NCI-H1417 treated with DMSO at 0.1 percent for 48 hours (cell line): ENCODE measurements around the gene MAT1A.
"Not testable (repeated sequence)": the region's sequence is repeated elsewhere in the genome, so short reads cannot be mapped to it uniquely, and the experiment has no call there.

Experiments used
- DNase-seq: peaks from one replicate; lab custom pipeline; 2025; lab: John Stamatoyannopoulos, UW

Gene MAT1A

DNA sequence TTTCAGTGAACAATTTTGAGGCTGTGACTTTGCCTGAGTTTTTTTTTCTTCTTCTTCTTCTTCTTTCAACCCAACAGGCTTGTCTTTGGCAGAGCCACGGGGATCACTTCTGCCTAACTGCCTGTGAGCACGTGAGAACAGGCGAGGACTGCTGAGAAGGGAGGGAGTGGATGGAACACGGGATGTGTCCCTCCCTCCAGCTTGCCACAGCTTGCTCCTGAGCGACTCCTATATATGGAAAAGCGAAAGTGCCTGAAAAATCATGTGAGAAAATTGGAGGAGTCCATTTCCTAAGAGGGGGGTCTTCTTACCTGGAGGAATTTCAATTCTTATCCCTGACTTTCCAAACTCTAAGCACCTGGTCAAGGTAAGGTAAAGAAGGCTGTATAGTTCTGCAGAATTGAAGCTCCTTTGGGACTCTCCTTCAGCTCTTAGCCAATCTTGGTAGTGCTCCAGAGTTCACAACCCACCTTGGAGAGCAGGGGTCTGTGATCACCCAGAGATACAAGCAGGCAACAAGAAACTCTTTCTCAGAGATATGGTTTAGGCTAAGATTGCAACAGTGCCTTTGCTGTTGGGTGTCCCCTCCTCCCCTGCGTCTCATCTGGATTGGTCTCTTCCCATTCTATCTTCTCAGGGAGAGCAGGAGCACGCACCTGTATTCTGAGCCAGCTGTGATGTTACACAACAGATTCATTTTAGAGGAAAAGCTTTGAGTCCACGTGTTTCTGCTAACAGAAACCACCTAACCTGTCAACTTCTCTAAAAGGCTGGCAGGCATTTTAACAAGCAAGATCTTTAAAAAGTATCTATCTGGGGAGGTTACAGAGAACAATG lies at the start of gene MAT1A:
TSS of gene MAT1A (minus strand) at position 208 of the 837 bp plus-strand sequence. CDS start 235 bp downstream, outside the sequence.
- no peak for DNase-seq

- no peak for DNase-seq
These were observed 44.5 kb upstream of the MAT1A start for GRCh38 chr10:80333983-80334382.

DNA sequence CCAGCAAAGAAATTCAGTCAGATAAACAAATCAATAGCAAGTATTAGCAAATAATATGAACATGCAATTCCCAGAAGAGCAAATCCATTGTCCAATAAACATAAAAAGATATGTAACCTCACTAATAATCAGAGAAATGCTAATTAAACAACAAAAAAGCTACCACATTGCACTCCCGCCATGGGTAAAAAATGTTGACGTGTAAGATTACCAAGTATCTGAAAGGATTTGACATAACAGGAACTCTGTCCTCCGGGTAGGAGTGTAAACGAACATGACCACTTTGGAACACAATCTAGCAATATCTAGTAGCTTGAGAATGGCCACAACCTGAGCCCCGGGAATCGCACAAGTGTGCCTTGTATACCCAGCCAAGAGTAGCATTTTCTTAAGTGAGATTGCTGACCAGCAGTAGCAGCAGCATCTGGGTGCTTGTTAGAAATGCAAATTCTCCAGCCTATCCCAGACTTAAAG lies 35.5 kb upstream of the MAT1A start:
- DNase-seq, result no peak

- no peak for DNase-seq
These were observed 34.6 kb upstream of the MAT1A start for GRCh38 chr10:80324086-80324485.

DNA sequence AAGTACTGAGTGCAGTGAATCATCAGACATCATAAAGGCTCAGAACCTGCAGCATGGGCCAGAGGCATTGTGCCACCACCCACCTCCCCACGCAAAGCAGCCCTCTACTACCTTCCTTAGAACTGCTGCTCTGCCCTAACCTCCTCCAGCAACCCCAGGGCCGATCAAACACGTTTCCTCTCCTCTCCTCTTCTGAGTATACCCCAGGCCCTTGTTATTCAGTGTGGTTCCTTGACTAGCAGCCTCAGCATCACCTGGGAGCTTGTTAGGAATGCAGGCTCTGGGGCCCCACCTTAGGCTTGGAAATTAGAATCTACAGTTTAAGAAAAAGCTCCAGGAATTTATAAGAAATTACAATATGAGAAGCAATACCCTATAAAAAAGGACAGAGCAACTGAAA lies 33.9 kb upstream of the MAT1A start:
- no peak for DNase-seq

GRCh38 chr10:80322711-80323110 lies 33.3 kb upstream of the MAT1A start:
- DNase-seq, result no peak

- DNase-seq, result no peak
These were observed 32.7 kb upstream of the MAT1A start for GRCh38 chr10:80322158-80322557.

DNA sequence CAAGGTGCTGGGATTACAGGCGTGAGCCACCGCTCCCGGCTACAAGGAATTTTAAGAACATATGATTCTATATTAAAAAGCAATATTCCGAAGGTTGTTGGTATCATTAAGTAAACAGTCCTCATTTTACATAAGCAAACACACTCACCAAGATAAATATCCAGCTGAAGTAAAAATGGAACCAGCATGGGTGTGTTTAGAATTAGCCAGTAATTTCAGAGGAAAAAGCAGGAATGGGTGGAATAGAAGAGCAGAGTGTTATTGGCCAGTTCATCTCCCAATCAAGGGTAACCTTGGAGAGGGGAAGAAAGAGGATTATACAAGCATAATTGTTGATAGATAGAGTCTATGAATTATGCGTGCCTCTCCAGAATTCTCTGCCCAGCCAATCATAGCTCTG lies 31.7 kb upstream of the MAT1A start:
- no peak for DNase-seq

- no peak for DNase-seq
These were observed 30.9 kb upstream of the MAT1A start for GRCh38 chr10:80320377-80320776.

- DNase-seq, result no peak
These were observed 30.4 kb upstream of the MAT1A start for GRCh38 chr10:80319725-80320290.

DNA sequence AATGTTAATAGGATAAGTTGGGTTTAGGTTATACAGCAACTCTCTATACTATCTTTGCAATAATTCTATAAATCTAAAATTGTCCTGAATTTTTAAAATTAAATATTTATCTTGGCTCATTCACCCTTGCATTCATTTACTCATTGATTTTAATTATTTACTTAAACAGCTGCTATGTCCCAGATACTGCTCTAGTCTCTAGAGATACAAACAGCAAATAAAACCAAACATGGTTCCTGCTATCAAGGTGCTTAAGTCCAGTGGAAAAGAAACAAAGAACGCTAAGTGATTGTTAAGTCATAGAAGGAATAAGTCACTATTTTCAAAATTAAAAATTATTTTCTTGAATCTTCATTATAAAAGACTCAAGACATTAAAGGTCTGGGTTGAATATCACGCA lies 29.9 kb upstream of the MAT1A start:
- DNase-seq, result no peak

DNA sequence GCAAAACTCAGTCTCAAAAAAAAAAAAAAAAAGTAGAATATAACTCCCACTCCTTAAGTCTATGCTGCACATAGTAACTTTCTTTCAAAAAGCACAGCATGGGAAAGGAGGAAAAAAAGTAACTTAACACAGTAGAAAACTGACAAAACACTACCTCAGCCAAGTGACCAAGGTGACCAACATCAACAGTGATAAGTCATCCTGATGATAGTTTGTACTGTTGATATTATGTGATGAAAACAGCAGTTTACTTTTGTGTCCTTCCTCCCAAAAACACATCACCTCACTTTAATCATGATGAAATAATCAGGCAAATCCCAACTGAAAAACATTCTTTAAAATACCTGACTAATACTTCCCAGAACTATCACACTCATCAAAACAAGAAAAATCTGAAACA lies 29.3 kb upstream of the MAT1A start:
- DNase-seq, result no peak

- no peak for DNase-seq
These were observed 25.9 kb upstream of the MAT1A start for GRCh38 chr10:80315391-80315790.

GRCh38 chr10:80313523-80313922 lies 24.1 kb upstream of the MAT1A start:
- no peak for DNase-seq

DNA sequence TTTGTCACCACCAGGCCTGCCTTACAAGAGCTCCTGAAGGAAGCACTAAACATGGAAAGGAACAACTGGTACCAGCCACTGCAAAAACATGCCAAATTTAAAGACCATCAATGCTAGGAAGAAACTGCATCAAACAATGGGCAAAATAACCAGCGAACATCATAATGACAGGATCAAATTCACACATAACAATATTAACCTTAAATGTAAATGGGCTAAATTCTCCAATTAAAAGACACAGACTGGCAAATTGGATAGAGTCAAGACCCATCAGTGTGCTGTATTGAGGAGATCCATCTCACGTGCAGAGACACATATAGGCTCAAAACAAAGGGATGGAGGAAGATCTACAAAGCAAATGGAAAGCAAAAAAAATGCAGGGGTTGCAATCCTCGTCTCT lies 16.5 kb upstream of the MAT1A start:
- DNase-seq, result not testable (repeated sequence)

GRCh38 chr10:80296942-80297341 lies 7.5 kb upstream of the MAT1A start:
- DNase-seq, result no peak

DNA sequence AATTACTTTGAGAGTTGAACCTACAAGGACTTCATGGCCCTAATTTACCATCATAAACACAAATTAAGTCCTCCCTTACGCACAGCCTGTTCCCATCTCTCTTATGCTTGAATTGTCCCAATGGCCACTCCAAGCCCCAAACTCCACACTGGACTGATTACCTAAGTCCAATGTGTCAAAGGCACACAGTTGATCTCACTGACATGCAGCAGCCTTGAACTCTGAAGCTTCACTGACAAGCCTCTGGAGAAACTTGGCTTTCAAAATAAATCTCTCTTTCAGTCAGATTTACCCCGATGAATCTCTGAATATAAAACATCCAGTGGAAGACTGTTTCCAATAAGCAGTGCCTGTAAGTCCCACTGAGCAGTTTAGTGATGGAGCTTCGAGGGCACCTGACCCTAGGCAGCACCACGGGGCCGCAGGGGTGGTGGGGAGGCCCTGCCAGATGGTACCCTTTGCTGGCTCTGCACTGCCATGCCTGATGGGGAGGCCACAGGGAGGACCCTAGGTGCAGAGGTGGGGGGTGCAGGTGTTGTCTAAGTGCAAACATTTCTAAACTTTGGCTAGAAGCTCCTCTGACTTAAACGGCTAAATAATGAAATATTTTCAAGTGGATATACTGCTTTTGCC lies 3.3 kb upstream of the MAT1A start:
- DNase-seq, result no peak

DNA sequence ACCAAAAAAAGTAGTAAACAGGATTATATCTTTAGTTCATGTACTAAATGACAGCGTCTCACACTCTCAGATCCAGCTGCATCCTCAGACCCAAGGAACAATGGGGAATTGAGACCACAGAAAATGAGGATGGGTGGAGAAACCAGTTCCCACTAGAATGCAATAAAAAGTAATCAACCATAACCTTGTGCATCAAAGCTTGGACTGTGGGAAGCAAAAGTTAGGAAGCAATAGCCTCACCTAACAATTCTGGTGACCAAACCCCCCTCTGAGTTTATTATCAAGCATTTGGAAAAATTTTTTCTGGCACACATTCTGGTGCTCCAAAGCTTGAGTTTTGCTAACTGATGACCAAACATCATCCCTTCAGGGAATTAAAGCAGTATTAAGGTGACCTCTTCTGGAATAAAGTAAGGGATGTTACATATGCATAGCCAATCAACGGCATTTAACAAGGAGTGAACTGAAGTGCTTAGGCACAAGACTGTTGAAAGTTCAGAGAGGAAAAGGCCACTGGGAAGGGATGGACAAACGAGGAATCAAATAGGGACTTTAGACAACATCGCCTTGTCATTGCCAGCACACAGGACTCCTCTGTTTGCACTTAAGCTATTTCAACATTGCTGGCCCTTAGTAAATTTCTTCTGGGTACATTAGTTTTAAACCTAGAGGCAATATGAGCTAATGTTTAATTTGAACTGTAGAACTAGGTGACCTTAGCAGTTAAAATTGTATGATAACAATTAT lies 1.2 kb upstream of the MAT1A start:
- no peak for DNase-seq

GRCh38 chr10:80288849-80289248 lies 609 bp downstream of the MAT1A start:
- no peak for DNase-seq

GRCh38 chr10:80284522-80284921 lies 4.9 kb downstream of the MAT1A start:
- DNase-seq, result no peak

GRCh38 chr10:80283536-80284199 lies 5.8 kb downstream of the MAT1A start:
- DNase-seq, result no peak

GRCh38 chr10:80283119-80283518 lies 6.3 kb downstream of the MAT1A start:
- DNase-seq, result no peak
